AG04449 (cell line): ENCODE measurements around the gene PTPRG.
A peak's percentile ranks its signal among the peaks of the same experiment; 100 is the strongest.

Experiments used
- CTCF ChIA-PET: fragments of 350-600 bp; formaldehyde crosslinking; extraction: SDS; loops from one replicate; lab custom pipeline; 2021; ENCODE audit warnings: antibody characterized with exemption; lab: Yijun Ruan, JAX
- POLR2A ChIA-PET: fragments of 400-600, 350-600 bp; formaldehyde crosslinking; extraction: SDS; loops from one replicate; lab custom pipeline; 2020; ENCODE audit warnings: antibody characterized with exemption, inconsistent platforms; lab: Yijun Ruan, JAX
- DNase-seq: peaks from one replicate; pipeline ENCODE4 v3.0.0-alpha.2; 2010; ENCODE audit warnings: low read depth, low spot score
- H3K4me3 ChIP-seq: 2 replicates; pipeline ENCODE4 v1.5.1; 2011; ENCODE audit warnings: low read depth, mild to moderate bottlenecking, control low read depth, low read length
- TF ChIP-seq, protein P1 (sequence below): IDR thresholded peaks from one replicate; pipeline ENCODE4 v1.5.1; 2011; ENCODE audit warnings: mild to moderate bottlenecking, moderate library complexity, low read length, control low read depth, inconsistent platforms; ENCODE audit not compliant: insufficient read depth; ENCODE audit errors: missing control alignments

Gene PTPRG

DNA sequence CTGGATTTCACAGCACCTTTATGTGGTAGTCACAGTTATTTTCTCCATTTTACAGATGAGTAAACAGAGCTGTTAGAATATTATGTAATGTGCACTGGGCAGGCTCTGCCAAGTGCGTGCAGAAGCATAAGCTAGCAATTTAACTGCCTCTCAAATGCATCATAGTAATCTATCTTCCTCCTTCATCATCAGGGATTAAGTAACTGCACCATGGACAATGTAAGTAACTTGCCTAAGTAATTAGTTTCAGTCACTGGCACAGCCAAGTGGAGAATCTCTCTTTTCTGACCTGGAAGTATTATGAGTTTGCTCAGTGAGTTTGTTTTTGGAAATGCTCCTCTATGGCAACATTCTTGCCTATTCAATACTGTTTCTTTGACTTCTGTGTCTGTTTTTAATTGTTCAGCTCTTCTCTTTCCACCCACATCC lies 260.5 kb downstream of the PTPRG start:
- no peak overlapping the region for H3K4me3 ChIP-seq
- TF ChIP-seq, protein P1, sequence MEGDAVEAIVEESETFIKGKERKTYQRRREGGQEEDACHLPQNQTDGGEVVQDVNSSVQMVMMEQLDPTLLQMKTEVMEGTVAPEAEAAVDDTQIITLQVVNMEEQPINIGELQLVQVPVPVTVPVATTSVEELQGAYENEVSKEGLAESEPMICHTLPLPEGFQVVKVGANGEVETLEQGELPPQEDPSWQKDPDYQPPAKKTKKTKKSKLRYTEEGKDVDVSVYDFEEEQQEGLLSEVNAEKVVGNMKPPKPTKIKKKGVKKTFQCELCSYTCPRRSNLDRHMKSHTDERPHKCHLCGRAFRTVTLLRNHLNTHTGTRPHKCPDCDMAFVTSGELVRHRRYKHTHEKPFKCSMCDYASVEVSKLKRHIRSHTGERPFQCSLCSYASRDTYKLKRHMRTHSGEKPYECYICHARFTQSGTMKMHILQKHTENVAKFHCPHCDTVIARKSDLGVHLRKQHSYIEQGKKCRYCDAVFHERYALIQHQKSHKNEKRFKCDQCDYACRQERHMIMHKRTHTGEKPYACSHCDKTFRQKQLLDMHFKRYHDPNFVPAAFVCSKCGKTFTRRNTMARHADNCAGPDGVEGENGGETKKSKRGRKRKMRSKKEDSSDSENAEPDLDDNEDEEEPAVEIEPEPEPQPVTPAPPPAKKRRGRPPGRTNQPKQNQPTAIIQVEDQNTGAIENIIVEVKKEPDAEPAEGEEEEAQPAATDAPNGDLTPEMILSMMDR, result no peak
- ChIA-PET POLR2A (no interaction called here), CTCF (interaction anchor here (1.0 to 1.6 kb wide), 3 partner anchors 13 to 367 kb away, joined by 3 to 7 read pairs (median 3); no protein-coding TSS in a partner anchor)
- DNase-seq, result peak; percentile 45

DNA sequence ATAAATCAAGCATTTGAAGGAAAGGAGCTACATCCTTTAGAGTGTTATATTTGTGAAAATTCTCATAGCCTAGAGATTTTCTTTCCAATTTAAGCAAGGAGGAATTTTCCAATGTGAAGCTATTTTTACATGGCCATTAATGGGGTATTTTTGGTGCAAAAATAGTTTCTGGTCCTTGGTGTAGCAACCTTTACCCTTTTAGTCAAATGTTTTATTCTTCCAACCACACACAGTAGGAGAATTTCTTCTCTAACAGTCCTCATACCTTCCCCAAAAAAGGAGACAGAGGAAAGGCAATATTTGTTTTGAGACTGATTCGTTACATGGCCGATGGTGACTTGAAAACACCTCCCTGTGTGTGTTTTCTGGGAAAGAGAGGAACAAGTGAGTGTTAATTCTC lies 261.2 kb downstream of the PTPRG start:
- ChIA-PET CTCF (interaction anchor here (1.6 kb wide), 1 partner anchor 258 kb away, joined by 7 read pairs; no protein-coding TSS in a partner anchor), POLR2A (no interaction called here)
- DNase-seq, result no peak
- H3K4me3 ChIP-seq, result no peak overlapping the region
- TF ChIP-seq, protein P1, result no peak

DNA sequence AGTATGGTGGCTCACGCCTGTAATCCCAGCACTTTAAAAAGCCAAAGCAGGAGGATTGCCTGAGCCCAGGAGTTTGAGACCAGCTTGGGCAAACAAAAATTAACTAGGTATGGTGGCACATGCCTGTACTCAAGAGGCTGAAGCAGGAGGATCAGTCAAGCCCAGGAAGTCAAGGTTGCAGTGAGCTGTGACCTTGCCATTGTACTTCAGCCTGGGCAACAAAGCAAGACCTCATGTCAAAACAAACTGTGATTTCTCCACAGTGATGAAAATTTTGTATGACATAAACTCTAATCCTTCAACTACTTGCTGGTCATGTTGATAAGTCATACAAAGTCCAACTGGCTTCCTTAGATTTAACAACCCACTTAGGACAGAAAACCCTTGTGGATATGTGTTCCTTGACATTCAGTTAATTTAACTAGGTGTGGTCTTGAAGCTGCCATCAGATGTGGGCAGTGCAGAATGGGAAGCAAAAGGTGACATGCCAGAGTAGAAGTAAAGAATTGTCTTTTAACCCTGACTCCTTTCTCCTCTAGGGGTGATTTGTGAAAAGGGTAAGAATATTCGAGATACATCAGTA lies 263.3 kb downstream of the PTPRG start:
- TF ChIP-seq, protein P1, result no peak
- DNase-seq, result no peak
- H3K4me3 ChIP-seq, result no peak overlapping the region
- POLR2A ChIA-PET, result no interaction called here
- CTCF ChIA-PET, result interaction anchor here (0.8 kb wide), 1 partner anchor 24 kb away, joined by 3 read pairs; no protein-coding TSS in a partner anchor

DNA sequence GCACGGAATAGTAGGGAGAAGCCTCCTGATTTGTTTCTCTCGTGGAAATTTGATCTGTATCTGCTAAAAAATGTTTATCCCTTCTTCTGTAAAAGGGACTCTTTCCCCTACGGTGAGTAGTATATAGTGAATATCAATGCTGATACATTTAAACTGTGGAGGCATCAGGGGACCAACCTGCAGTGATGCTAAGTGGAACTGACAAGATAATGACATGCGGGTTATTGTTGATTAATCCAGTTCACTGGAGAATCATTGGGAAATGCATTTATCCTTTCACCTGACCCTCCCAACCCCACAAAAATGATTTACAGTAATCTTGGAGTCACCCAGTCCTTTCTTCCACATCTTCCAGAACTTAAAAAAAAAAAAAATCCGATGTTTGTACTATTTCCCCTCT lies 264.8 kb downstream of the PTPRG start:
- ChIA-PET CTCF (no interaction called here), POLR2A (no interaction called here)

DNA sequence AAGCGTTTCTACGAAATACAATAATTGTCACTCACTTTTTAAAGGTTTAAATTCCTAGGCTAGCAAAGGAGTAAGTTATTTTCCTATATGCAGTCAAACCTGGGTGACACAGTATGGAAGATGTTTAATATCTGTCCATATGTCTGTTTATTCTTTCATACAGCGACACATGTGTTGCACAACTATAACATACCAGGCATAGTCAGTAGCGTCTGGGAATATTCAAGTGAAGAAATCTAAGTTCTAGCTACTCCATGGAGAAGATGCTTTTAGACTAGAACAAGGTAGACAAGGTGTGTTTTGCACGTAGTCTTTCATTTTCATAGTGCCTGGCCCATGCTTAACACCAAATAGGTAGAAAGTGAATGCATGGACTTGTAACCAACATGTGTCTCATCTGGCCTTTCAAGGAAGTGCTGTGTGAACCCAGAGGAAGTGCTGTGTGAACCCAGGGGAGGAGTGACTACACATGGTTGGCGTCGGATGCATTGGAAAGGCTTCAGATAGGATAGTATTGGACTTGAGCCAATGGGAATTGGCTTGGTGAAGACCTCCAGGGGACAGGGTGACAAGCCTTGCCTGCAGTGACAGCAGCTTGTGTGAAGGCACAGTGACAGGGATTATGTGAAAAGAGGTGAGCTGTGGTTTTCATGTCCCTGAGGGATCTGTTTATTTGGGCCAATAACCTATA lies 267.0 kb downstream of the PTPRG start:
- TF ChIP-seq, protein P1, result no peak
- ChIA-PET CTCF (no interaction called here), POLR2A (no interaction called here)
- H3K4me3 ChIP-seq, result no peak overlapping the region
- no peak for DNase-seq

More for the DNA sequence above, 264.8 kb downstream of the PTPRG start:
- H3K4me3 ChIP-seq, result no peak overlapping the region
- DNase-seq, result no peak
- TF ChIP-seq, protein P1, result no peak
